GM12864 (cell line): ENCODE results near the gene ASB13.

Source experiments
- DNase-seq: peaks from one replicate; pipeline ENCODE4 v3.0.0-alpha.2; 2011; ENCODE audit warnings: low read depth
- H3K4me3 ChIP-seq: 2 replicates; pipeline ENCODE4 v1.5.1; 2011; ENCODE audit warnings: mild to moderate bottlenecking, low read depth, low read length, control low read depth
- TF ChIP-seq, protein P1 (sequence below): IDR thresholded peaks from 2 replicates; pipeline ENCODE4 v1.5.1; 2011; ENCODE audit warnings: low read depth, mild to moderate bottlenecking, moderate library complexity, low read length, control low read depth, inconsistent platforms; ENCODE audit errors: missing control alignments

Gene ASB13, protein sequence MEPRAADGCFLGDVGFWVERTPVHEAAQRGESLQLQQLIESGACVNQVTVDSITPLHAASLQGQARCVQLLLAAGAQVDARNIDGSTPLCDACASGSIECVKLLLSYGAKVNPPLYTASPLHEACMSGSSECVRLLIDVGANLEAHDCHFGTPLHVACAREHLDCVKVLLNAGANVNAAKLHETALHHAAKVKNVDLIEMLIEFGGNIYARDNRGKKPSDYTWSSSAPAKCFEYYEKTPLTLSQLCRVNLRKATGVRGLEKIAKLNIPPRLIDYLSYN

DNA sequence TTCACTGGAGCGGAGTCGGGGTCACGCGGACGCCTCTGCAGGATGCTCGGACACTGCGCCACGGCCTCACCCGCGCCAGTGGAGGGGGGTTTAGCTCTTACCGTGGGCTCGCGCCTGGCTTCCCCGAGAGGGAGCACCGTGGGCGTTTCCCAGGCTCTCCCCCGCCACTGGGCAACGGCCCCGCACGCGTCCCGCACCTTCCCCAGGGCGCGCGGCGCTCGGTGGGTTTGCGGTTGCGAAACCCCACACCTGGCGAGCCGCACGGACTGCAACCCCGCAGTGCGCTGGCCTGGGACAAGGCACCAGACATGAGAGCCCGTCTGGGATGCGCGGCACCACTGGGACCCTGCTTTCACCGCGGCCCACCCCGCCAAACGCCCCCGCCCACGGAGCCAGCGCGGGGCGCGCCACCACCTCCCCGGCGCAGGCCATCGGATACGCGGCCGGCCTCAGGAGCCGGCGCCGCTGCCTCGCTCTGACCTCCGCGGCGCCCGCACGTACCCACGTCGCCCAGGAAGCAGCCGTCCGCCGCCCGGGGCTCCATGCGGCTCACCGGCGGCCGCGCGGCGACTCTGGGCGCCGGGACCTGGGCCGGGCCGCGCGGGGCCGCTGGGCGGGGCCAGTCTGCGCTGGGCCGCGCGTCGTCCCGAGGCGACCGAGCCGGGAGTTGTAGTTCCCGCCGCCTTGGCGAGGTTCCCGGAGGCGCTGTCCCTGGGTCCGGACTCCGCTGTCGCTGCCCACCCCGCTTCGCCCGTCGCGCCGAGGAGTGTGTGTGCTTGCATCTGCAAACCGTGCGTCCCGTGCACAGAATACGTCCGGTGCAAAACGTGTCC lies at the start of gene ASB13:
Gene ASB13, minus strand, starts transcription at position 588 of the 833 bp plus-strand sequence. Its CDS starts 44 bp downstream, at position 544.
- peak within 1 kb of the TSS; percentile 50 for H3K4me3 ChIP-seq
- DNase-seq = no peak

DNA sequence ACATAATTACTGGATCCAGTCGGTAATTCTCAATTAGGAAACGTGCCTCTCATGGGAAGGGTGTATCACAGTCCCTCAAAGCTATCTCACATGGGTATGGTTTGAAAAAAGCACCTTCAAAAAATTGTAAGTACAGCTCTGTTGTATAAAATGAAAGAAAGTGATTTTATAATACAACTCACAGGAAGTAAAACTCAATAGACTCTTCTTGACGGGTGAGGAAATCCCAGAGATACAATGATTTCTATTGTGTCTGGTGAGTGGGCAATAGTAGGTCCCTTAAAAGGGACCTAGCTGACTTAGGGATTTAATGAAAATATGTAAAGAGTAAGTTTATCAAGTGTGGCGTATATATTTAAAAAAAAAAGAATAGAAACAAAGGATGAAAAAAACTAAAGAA lies 45.2 kb upstream of the ASB13 start:
- H3K4me3 ChIP-seq = no peak overlapping the region; the same call in 1 of the 2 replicates
- DNase-seq = no peak
- TF ChIP-seq, protein P1, sequence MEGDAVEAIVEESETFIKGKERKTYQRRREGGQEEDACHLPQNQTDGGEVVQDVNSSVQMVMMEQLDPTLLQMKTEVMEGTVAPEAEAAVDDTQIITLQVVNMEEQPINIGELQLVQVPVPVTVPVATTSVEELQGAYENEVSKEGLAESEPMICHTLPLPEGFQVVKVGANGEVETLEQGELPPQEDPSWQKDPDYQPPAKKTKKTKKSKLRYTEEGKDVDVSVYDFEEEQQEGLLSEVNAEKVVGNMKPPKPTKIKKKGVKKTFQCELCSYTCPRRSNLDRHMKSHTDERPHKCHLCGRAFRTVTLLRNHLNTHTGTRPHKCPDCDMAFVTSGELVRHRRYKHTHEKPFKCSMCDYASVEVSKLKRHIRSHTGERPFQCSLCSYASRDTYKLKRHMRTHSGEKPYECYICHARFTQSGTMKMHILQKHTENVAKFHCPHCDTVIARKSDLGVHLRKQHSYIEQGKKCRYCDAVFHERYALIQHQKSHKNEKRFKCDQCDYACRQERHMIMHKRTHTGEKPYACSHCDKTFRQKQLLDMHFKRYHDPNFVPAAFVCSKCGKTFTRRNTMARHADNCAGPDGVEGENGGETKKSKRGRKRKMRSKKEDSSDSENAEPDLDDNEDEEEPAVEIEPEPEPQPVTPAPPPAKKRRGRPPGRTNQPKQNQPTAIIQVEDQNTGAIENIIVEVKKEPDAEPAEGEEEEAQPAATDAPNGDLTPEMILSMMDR = no peak

More for the DNA sequence above, at the start of gene ASB13:
- TF ChIP-seq, protein P1 = no peak

DNA sequence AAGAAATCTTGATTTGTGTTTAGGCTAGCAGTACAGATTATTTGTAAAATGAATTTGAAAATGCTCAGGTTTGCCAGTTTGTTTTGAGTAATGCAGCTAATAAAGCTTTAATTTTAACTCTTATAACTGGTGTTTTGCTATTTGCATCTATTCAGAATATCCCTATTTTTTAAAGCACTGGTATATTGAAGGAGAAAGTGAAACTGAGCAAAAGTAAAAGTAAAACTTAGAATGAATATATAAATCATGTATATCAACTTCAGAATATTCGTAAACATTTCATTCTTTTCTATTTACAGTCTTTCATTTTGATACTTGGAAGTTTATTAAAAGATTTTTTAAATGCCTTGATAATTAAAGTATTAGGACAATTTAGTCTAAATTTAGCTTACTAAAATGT lies 44.5 kb upstream of the ASB13 start:
- TF ChIP-seq, protein P1 = no peak
- H3K4me3 ChIP-seq = no peak overlapping the region
- no peak for DNase-seq

DNA sequence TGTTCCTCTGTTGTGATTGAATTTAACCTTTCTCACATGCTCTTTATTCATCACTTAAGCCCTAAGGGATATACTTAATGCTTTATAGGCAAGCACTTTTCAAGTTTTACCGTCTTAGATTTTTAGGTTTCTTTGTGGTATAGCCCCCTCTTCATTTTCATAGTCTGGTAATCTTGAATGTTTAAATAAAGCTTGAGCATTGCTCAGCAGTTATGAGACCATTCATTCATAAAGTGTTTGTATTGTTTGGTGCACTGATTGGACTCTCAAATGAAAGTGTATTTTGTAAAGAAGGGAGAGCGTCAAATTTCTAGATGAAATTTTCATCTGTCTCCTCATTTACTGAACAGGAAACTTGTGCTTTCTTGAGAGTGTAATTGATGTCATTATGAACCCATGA lies 43.5 kb upstream of the ASB13 start:
- no peak for DNase-seq
- H3K4me3 ChIP-seq = no peak overlapping the region
- TF ChIP-seq, protein P1 = no peak

DNA sequence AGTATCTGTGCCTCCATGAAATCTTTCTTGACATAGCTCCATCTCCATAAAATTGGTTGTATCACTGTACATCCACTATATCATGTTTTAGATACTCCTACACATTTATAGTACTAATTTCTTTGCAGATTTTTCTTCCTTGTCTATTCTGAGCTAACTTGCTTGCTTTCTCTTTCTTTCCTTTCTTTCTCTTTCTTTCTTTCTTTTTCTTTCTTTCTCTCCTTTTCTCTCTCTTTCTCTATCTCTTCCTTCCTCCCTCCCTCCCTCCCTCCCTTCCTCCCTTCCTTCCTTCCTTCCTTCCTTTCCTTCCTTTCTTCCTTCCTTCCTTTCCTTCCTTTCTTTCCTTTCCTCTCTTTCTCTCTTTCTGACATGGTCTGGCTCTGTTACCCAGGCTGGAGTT lies 42.0 kb upstream of the ASB13 start:
- TF ChIP-seq, protein P1 = no peak
- H3K4me3 ChIP-seq = no peak overlapping the region
- no peak for DNase-seq

DNA sequence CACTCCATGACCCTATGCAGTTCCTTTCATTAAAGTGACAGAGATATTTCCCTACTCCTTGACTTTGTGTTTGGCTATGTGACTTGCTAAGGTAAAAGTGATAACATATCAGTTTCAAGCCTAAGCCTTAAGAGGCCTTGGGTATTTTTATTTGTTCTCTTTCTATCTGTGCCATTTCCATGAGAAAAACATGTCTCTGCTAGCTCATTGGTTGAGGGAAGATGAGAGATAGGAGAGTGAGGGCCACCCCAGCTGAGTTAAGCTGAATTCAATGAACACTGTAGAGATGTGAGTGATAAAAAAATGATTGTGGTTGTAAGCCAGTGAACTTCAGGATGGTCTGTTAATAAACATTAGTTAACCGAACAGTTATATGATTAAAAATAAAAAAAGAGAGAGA lies 31.7 kb upstream of the ASB13 start:
- TF ChIP-seq, protein P1 = no peak
- H3K4me3 ChIP-seq = no peak overlapping the region
- DNase-seq = no peak
